BJ (cell line): ENCODE measurements around the gene OR11H7. TPM values are rescaled to one million over a fixed set of nuclear protein-coding genes. Genes with fewer than 3 reads are reported as not detected.
"Not testable (repeated sequence)": the region's sequence is repeated elsewhere in the genome, so short reads cannot be mapped to it uniquely, and the experiment has no call there.

Source experiments
- CTCF ChIA-PET: fragments of 350-600 bp; formaldehyde crosslinking; extraction: SDS; loops from one replicate; lab custom pipeline; 2021; ENCODE audit warnings: antibody characterized with exemption, inconsistent platforms; lab: Yijun Ruan, JAX
- POLR2A ChIA-PET: fragments of 300-600 bp; sonication (Branson Sonifier 250); formaldehyde crosslinking; extraction: SDS; loops from one replicate; lab custom pipeline; 2021; ENCODE audit warnings: antibody characterized with exemption; lab: Charles Lee
- DNase-seq: peaks from one replicate; pipeline ENCODE4 v3.0.0-alpha.2; 2011; ENCODE audit warnings: low read depth
- H3K27me3 ChIP-seq: 2 replicates; pipeline ENCODE4 v1.6.0; 2011; ENCODE audit warnings: low read length; ENCODE audit not compliant: control insufficient read depth, insufficient read depth
- H3K36me3 ChIP-seq: 2 replicates; pipeline ENCODE4 v1.5.1; 2011; ENCODE audit warnings: low read length; ENCODE audit not compliant: control insufficient read depth, insufficient read depth
- H3K4me3 ChIP-seq: 2 replicates; pipeline ENCODE4 v1.5.1; 2011; ENCODE audit warnings: low read depth, mild to moderate bottlenecking, control low read depth, low read length
- CTCF ChIP-seq: IDR thresholded peaks from 2 replicates; pipeline ENCODE4 v1.5.1; 2011; ENCODE audit warnings: low read depth, mild to moderate bottlenecking, control low read depth, inconsistent platforms, low read length, moderate library complexity; ENCODE audit not compliant: insufficient read depth
- polyA plus RNA-seq: library from polyadenylated mRNA; depleted of rRNA; stranded (reverse); fragments of >200 nt; gene quantifications from 2 replicates; pipeline ENCODE4 v1.2.3, GENCODE V29; 2011

Gene OR11H7
- polyA plus RNA-seq, 1 experiment, result not detected

GRCh38 chr14:20198991-20199390 is 29.8 kb upstream of the OR11H7 start:
- Histone ChIP-seq H3K4me3 (no peak overlapping the region), H3K36me3 (no peaks in the 10 kb centered on the region), H3K27me3 (no peaks in the 10 kb centered on the region)
- CTCF ChIA-PET, result no interaction called here
- no peak for DNase-seq
- POLR2A ChIA-PET, result no interaction called here
- TF ChIP-seq CTCF, result no peak

GRCh38 chr14:20204721-20205120 is 24.1 kb upstream of the OR11H7 start:
- H3K4me3 ChIP-seq, result no peak overlapping the region
- no peaks in the 10 kb centered on the region for H3K36me3 ChIP-seq
- no peak for DNase-seq
- CTCF ChIA-PET, result no interaction called here
- TF ChIP-seq CTCF, result no peak
- POLR2A ChIA-PET, result no interaction called here
- no peaks in the 10 kb centered on the region for H3K27me3 ChIP-seq

- ChIA-PET POLR2A (no interaction called here), CTCF (no interaction called here)
- no peak for DNase-seq
- Histone ChIP-seq H3K4me3 (no peak overlapping the region), H3K36me3 (no peaks in the 10 kb centered on the region), H3K27me3 (no peaks in the 10 kb centered on the region)
- TF ChIP-seq CTCF, result no peak
Observed at GRCh38 chr14:20209595-20209994, 19.2 kb upstream of the OR11H7 start.

- DNase-seq, POLR2A ChIA-PET, H3K4me3 ChIP-seq, H3K36me3 ChIP-seq, CTCF ChIA-PET, H3K27me3 ChIP-seq: not testable (repeated sequence)
Observed at GRCh38 chr14:20212406-20212805, 16.4 kb upstream of the OR11H7 start.

GRCh38 chr14:20215196-20215595 is 13.6 kb upstream of the OR11H7 start:
- H3K4me3 ChIP-seq, result no peak overlapping the region
- H3K27me3 ChIP-seq, result no peaks in the 10 kb centered on the region
- ChIA-PET POLR2A (no interaction called here), CTCF (no interaction called here)
- no peaks in the 10 kb centered on the region for H3K36me3 ChIP-seq
- no peak for TF ChIP-seq CTCF
- DNase-seq, result no peak

- H3K36me3 ChIP-seq, result no peaks in the 10 kb centered on the region
- no peak for TF ChIP-seq CTCF
- no peaks in the 10 kb centered on the region for H3K27me3 ChIP-seq
- no peak for DNase-seq
- ChIA-PET CTCF (no interaction called here), POLR2A (no interaction called here)
- H3K4me3 ChIP-seq, result no peak overlapping the region
Observed at GRCh38 chr14:20219033-20219432, 9.7 kb upstream of the OR11H7 start.
